Neural progenitor cell (in vitro differentiated cells): ENCODE measurements around the gene DPH1. TPM values are rescaled to one million over a fixed set of nuclear protein-coding genes. Genes with fewer than 3 reads are reported as not detected.

Experiments
- DNase-seq: peaks from one replicate; pipeline ENCODE4 v3.0.0-alpha.2; 2016; ENCODE audit warnings: low spot score
- H2AFZ ChIP-seq: fragments of 200-600 bp; sonication (generic); replicated peaks from 2 replicates; pipeline ENCODE4 v1.6.1; 2016; ENCODE audit warnings: antibody characterized with exemption
- H3F3A ChIP-seq: fragments of 200-600 bp; sonication (generic); 2 replicates; pipeline ENCODE4 v1.6.1; 2016; ENCODE audit warnings: antibody characterized with exemption, low read depth
- H3K27ac ChIP-seq: fragments of 200-600 bp; sonication (generic); 2 replicates; pipeline ENCODE4 v1.5.1; 2016; ENCODE audit warnings: mild to moderate bottlenecking
- H3K27me3 ChIP-seq: fragments of 200-600 bp; sonication (generic); 2 replicates; pipeline ENCODE4 v1.6.1; 2016; ENCODE audit warnings: mild to moderate bottlenecking, moderate library complexity
- H3K36me3 ChIP-seq: fragments of 200-600 bp; sonication (generic); 2 replicates; pipeline ENCODE4 v1.5.1; 2016
- H3K4me1 ChIP-seq: fragments of 200-600 bp; sonication (generic); 2 replicates; pipeline ENCODE4 v1.6.1; 2016; ENCODE audit warnings: mixed run types
- H3K4me2 ChIP-seq: fragments of 200-600 bp; sonication (generic); 2 replicates; pipeline ENCODE4 v1.6.1; 2016
- H3K4me3 ChIP-seq: fragments of 200-600 bp; sonication (generic); 2 replicates; pipeline ENCODE4 v1.5.1; 2016
- H3K79me2 ChIP-seq: fragments of 200-600 bp; sonication (generic); 2 replicates; pipeline ENCODE4 v1.6.1; 2016; ENCODE audit warnings: low read depth
- H3K9ac ChIP-seq: fragments of 200-600 bp; sonication (generic); 2 replicates; pipeline ENCODE4 v1.6.1; 2016
- H3K9me3 ChIP-seq: fragments of 200-600 bp; sonication (generic); 2 replicates; pipeline ENCODE4 v1.5.1; 2016; ENCODE audit warnings: low read depth
- H4K20me1 ChIP-seq: fragments of 200-600 bp; sonication (generic); 2 replicates; pipeline ENCODE4 v1.6.1; 2016; ENCODE audit warnings: low read depth
- H3K27ac Mint-ChIP-seq: 3 replicates; pipeline ENCODE4 v1.8.0; 2021; ENCODE audit warnings: mixed read lengths
- H3K27me3 Mint-ChIP-seq: 2 replicates; pipeline ENCODE4 v1.8.0; 2022; ENCODE audit warnings: low read depth, mild to moderate bottlenecking, inconsistent platforms, moderate library complexity, mixed read lengths; ENCODE audit not compliant: insufficient read depth
- H3K36me3 Mint-ChIP-seq: 3 replicates; pipeline ENCODE4 v1.8.0; 2021; ENCODE audit warnings: mixed read lengths
- H3K4me1 Mint-ChIP-seq: 3 replicates; pipeline ENCODE4 v1.8.0; 2021; ENCODE audit warnings: mixed read lengths
- H3K4me3 Mint-ChIP-seq: 3 replicates; pipeline ENCODE4 v1.8.0; 2021; ENCODE audit warnings: mild to moderate bottlenecking, moderate library complexity, mixed read lengths
- H3K9me3 Mint-ChIP-seq: 3 replicates; pipeline ENCODE4 v1.8.0; 2020; ENCODE audit warnings: mixed read lengths
- CTCF ChIP-seq: fragments of 200-600 bp; sonication (generic); IDR thresholded peaks from 2 replicates; pipeline ENCODE4 v1.5.1; 2017; ENCODE audit warnings: antibody characterized with exemption, mild to moderate bottlenecking
- EZH2phosphoT487 ChIP-seq: fragments of 200-600 bp; sonication (generic); IDR thresholded peaks from 2 replicates; pipeline ENCODE4 v1.6.1; 2017; ENCODE audit warnings: antibody characterized with exemption
- total RNA-seq: library from RNA; depleted of rRNA; stranded (reverse); fragments of >200 nt; gene quantifications from 2 replicates; pipeline ENCODE4 v1.2.3, GENCODE V29; 2015; ENCODE audit warnings: low replicate concordance

DPH1 gene
- total RNA-seq, 1 donor from 2014 or later = 21.1 TPM

- Histone ChIP-seq H3K9ac (no peak overlapping the region), H3K36me3 (no peaks in the 10 kb centered on the region), H3K27me3 (no peaks in the 10 kb centered on the region), H4K20me1 (no peaks in the 10 kb centered on the region), H3K4me1 (peaks cover 11% of the 10 kb centered on the region), H3K4me3 (no peak overlapping the region), H3K4me2 (no peak overlapping the region), H3K79me2 (no peaks in the 10 kb centered on the region), H3F3A (no peaks in the 10 kb centered on the region), H3K27ac (no peak overlapping the region), H2AFZ (no peak overlapping the region), H3K9me3 (no peaks in the 10 kb centered on the region)
- Mint-ChIP-seq H3K36me3 (peaks cover 10% of the 10 kb centered on the region), H3K4me1 (peaks cover 47% of the 10 kb centered on the region), H3K9me3 (no peaks in the 10 kb centered on the region), H3K4me3 (no peak overlapping the region), H3K27ac (peak overlapping the region; percentile 31), H3K27me3 (peaks cover 7% of the 10 kb centered on the region)
- no peak for DNase-seq
- no peak for TF ChIP-seq CTCF
These were observed 5.9 kb downstream of the DPH1 start for GRCh38 chr17:2035541-2036488.

GRCh38 chr17:2037155-2037554, 7.2 kb downstream of the DPH1 start:
- Histone ChIP-seq H3K27ac (no peak overlapping the region), H3F3A (peaks cover 1% of the 10 kb centered on the region), H3K9me3 (no peaks in the 10 kb centered on the region), H3K79me2 (no peaks in the 10 kb centered on the region), H3K4me3 (no peak overlapping the region), H3K36me3 (no peaks in the 10 kb centered on the region), H2AFZ (no peak overlapping the region), H4K20me1 (no peaks in the 10 kb centered on the region), H3K9ac (no peak overlapping the region), H3K4me1 (peaks cover 8% of the 10 kb centered on the region), H3K27me3 (no peaks in the 10 kb centered on the region), H3K4me2 (no peak overlapping the region)
- Mint-ChIP-seq H3K9me3 (no peaks in the 10 kb centered on the region), H3K4me3 (peak overlapping the region; percentile 24), H3K36me3 (peaks cover 10% of the 10 kb centered on the region), H3K27ac (peak overlapping the region; percentile 31), H3K4me1 (peaks cover 44% of the 10 kb centered on the region), H3K27me3 (peaks cover 7% of the 10 kb centered on the region)
- TF ChIP-seq CTCF = no peak
- no peak for DNase-seq

- H3K79me2 ChIP-seq = peaks cover 20% of the 10 kb centered on the region
- H4K20me1 ChIP-seq = peaks cover 5% of the 10 kb centered on the region
- Mint-ChIP-seq H3K9me3 (no peaks in the 10 kb centered on the region), H3K4me3 (peak overlapping the region; percentile 88), H3K27ac (no peak overlapping the region), H3K4me1 (peaks cover 39% of the 10 kb centered on the region), H3K27me3 (peaks cover 13% of the 10 kb centered on the region), H3K36me3 (peaks cover 23% of the 10 kb centered on the region)
- no peak overlapping the region for H2AFZ ChIP-seq
- no peak for TF ChIP-seq EZH2phosphoT487
- DNase-seq = no peak
- H3K9me3 ChIP-seq = no peaks in the 10 kb centered on the region
- H3F3A ChIP-seq = peaks cover 12% of the 10 kb centered on the region
- H3K4me1 ChIP-seq = peaks cover 7% of the 10 kb centered on the region
- H3K36me3 ChIP-seq = no peaks in the 10 kb centered on the region
- H3K27ac ChIP-seq = no peak overlapping the region
- H3K9ac ChIP-seq = no peak overlapping the region
- H3K4me2 ChIP-seq = no peak overlapping the region
- H3K4me3 ChIP-seq = no peak overlapping the region
- no peaks in the 10 kb centered on the region for H3K27me3 ChIP-seq
These were observed 10.4 kb downstream of the DPH1 start for GRCh38 chr17:2040219-2040827.
